ENCODE measurements around the gene ARHGEF35. TPM values are rescaled to one million over a fixed set of nuclear protein-coding genes. Genes with fewer than 3 reads are reported as not detected.

The ARHGEF35 gene
- total and polyA plus RNA-seq, 8 donors: 3.8 to 25.1 (median 12.6) TPM; not detected in 1

GRCh38 chr7:144148224-144148827 is 47.3 kb downstream of the ARHGEF35 start:
- Histone ChIP-seq H3K4me3 (no peak overlapping the region), H3K9me3 (peaks cover 0 to 48% (median 29%) of the 10 kb centered on the region in 4 donors), H3K36me3 (no peaks in the 10 kb centered on the region), H3K4me1 (no peaks in the 10 kb centered on the region), H3K27me3 (no peaks in the 10 kb centered on the region), H3K27ac (no peak overlapping the region)
- 77 to 84% (median 82%) methylated on average over 2 of the region's 2 CpGs for WGBS, 5 donors
- no peak for TF ChIP-seq POLR2AphosphoS5 (IDR thresholded peaks at IDR 0.05)
- no peak for TF ChIP-seq POLR2A (IDR thresholded peaks at IDR 0.05)
- TF ChIP-seq EP300 (IDR thresholded peaks at IDR 0.05): no peak
- no peak for TF ChIP-seq CTCF (IDR thresholded peaks at IDR 0.05)
- no peak for DNase-seq
- intact Hi-C loops (cut with DNase I; ENCODE audit: low total_unique reads): no loop called here

GRCh38 chr7:144144426-144144825 is 51.2 kb downstream of the ARHGEF35 start:
- H3K36me3 ChIP-seq: no peaks in the 10 kb centered on the region
- H3K27me3 ChIP-seq: no peaks in the 10 kb centered on the region
- intact Hi-C loops (cut with DNase I; ENCODE audit: low total_unique reads): no loop called here
- H3K4me3 ChIP-seq: no peak overlapping the region
- H3K4me1 ChIP-seq: no peaks in the 10 kb centered on the region
- no peak for DNase-seq
- WGBS, 5 donors: 86 to 93% (median 88%) methylated on average over 3 of the region's 3 CpGs
- TF ChIP-seq POLR2AphosphoS5 (IDR thresholded peaks at IDR 0.05): no peak
- TF ChIP-seq POLR2A (IDR thresholded peaks at IDR 0.05): no peak
- TF ChIP-seq EP300 (IDR thresholded peaks at IDR 0.05): no peak
- TF ChIP-seq CTCF (IDR thresholded peaks at IDR 0.05): no peak
- no peak overlapping the region for H3K27ac ChIP-seq
- peaks cover 0 to 37% (median 26%) of the 10 kb centered on the region in 4 donors for H3K9me3 ChIP-seq

- Histone ChIP-seq H3K9me3 (peaks cover 0 to 16% (median 6%) of the 10 kb centered on the region in 4 donors), H3K4me3 (no peak overlapping the region), H3K27ac (no peak overlapping the region), H3K27me3 (no peaks in the 10 kb centered on the region), H3K4me1 (no peaks in the 10 kb centered on the region), H3K36me3 (no peaks in the 10 kb centered on the region)
- 84 to 92% (median 86%) methylated on average over 3 of the region's 3 CpGs for whole genome bisulfite sequencing, 5 donors
- DNase-seq: no peak
- intact Hi-C loops (cut with DNase I; ENCODE audit: low total_unique reads): no loop called here
- TF ChIP-seq EP300 (IDR thresholded peaks at IDR 0.05) (no peak), POLR2A (IDR thresholded peaks at IDR 0.05) (no peak), CTCF (IDR thresholded peaks at IDR 0.05) (no peak), POLR2AphosphoS5 (IDR thresholded peaks at IDR 0.05) (no peak)
Measured at GRCh38 chr7:144142187-144142586, 53.4 kb downstream of the ARHGEF35 start.

- no peak overlapping the region for H3K27ac ChIP-seq
- WGBS, 5 donors: 48 to 81% (median 54%) methylated on average over 1 of the region's 1 CpG
- TF ChIP-seq POLR2A (IDR thresholded peaks at IDR 0.05): no peak
- no peak for TF ChIP-seq POLR2AphosphoS5 (IDR thresholded peaks at IDR 0.05)
- no peak for TF ChIP-seq CTCF (IDR thresholded peaks at IDR 0.05)
- TF ChIP-seq EP300 (IDR thresholded peaks at IDR 0.05): no peak
- intact Hi-C loops (cut with DNase I; ENCODE audit: low total_unique reads): no loop called here
- no peaks in the 10 kb centered on the region for H3K9me3 ChIP-seq
- no peaks in the 10 kb centered on the region for H3K27me3 ChIP-seq
- DNase-seq: no peak
- no peaks in the 10 kb centered on the region for H3K4me1 ChIP-seq
- H3K4me3 ChIP-seq: no peak overlapping the region
- no peaks in the 10 kb centered on the region for H3K36me3 ChIP-seq
Measured at GRCh38 chr7:144137501-144137900, 58.1 kb downstream of the ARHGEF35 start.

Other genes with a start within 250 kb of the ARHGEF35 start
- under 1 TPM in 1 of 5 donors, not detected in 4; 0.18 TPM for gene OR2F1, start 241.0 kb downstream of the ARHGEF35 start, total RNA-seq
- not detected for gene OR2F1, start 241.0 kb downstream of the ARHGEF35 start, polyA plus RNA-seq
- not detected for gene OR6B1, start 195.5 kb downstream of the ARHGEF35 start, total RNA-seq
- not detected for gene OR6B1, start 195.5 kb downstream of the ARHGEF35 start, polyA plus RNA-seq
- gene OR2A5, start 146.9 kb downstream of the ARHGEF35 start, total RNA-seq: not detected
- gene OR2A5, start 146.9 kb downstream of the ARHGEF35 start, polyA plus RNA-seq: not detected
- not detected for gene OR2A25, start 126.0 kb downstream of the ARHGEF35 start, total RNA-seq
- gene OR2A25, start 126.0 kb downstream of the ARHGEF35 start, polyA plus RNA-seq: not detected
- gene OR2A12, start 109.6 kb downstream of the ARHGEF35 start, total RNA-seq: not detected
- not detected for gene OR2A12, start 109.6 kb downstream of the ARHGEF35 start, polyA plus RNA-seq
- not detected for gene OR2A2, start 86.2 kb downstream of the ARHGEF35 start, total RNA-seq
- gene OR2A2, start 86.2 kb downstream of the ARHGEF35 start, polyA plus RNA-seq: not detected
- gene OR2A14, start 72.7 kb downstream of the ARHGEF35 start, total RNA-seq: not detected
- gene OR2A14, start 72.7 kb downstream of the ARHGEF35 start, polyA plus RNA-seq: not detected
- gene CTAGE4, start 12.4 kb downstream of the ARHGEF35 start, total RNA-seq: 10 to 100 TPM in 4 of 5 donors, 1 to 10 TPM in 1; 3.3 to 36.5 (median 17.8) TPM
- gene CTAGE4, start 12.4 kb downstream of the ARHGEF35 start, polyA plus RNA-seq: 1 to 10 TPM; 1.4 to 2.0 (median 1.8) TPM
- under 1 TPM in 1 of 5 donors, not detected in 4; 0.18 TPM for gene OR2A42, start 43.8 kb upstream of the ARHGEF35 start, total RNA-seq
- not detected for gene OR2A42, start 43.8 kb upstream of the ARHGEF35 start, polyA plus RNA-seq
- gene OR2A7, start 69.0 kb upstream of the ARHGEF35 start, total RNA-seq: 10 to 100 TPM in 3 of 5 donors, 1 to 10 TPM in 1, not detected in 1; 3.6 to 68.8 (median 12.1) TPM
- 1 to 10 TPM in 1 of 3 donors, under 1 TPM in 1, not detected in 1; 0.44 to 2.1 TPM for gene OR2A7, start 69.0 kb upstream of the ARHGEF35 start, polyA plus RNA-seq
- 10 to 100 TPM in 1 of 5 donors, 1 to 10 TPM in 1, not detected in 3; 5.4 to 12.5 TPM for gene CTAGE8, start 73.5 kb upstream of the ARHGEF35 start, total RNA-seq
- gene CTAGE8, start 73.5 kb upstream of the ARHGEF35 start, polyA plus RNA-seq: 1 to 10 TPM in 1 of 3 donors, under 1 TPM in 1, not detected in 1; 0.68 to 6.0 TPM
- under 1 TPM in 1 of 5 donors, not detected in 4; 0.37 TPM for gene OR2A1, start 116.6 kb upstream of the ARHGEF35 start, total RNA-seq
- gene OR2A1, start 116.6 kb upstream of the ARHGEF35 start, polyA plus RNA-seq: under 1 TPM in 1 of 3 donors, not detected in 2; 0.05 TPM
- 10 to 100 TPM in 4 of 5 donors, 1 to 10 TPM in 1; 9.4 to 92.1 (median 18.1) TPM for gene ARHGEF5, start 159.6 kb upstream of the ARHGEF35 start, total RNA-seq
- 10 to 100 TPM; 11.0 to 14.1 (median 12.0) TPM for gene ARHGEF5, start 159.6 kb upstream of the ARHGEF35 start, polyA plus RNA-seq
- not detected for gene NOBOX, start 207.9 kb upstream of the ARHGEF35 start, total RNA-seq
- not detected for gene NOBOX, start 207.9 kb upstream of the ARHGEF35 start, polyA plus RNA-seq

Data from stomach (tissue), 9 donors.